GM18873 (cell line): Measurements from ENCODE around the gene ID3.
"Not testable (repeated sequence)": the region's sequence is repeated elsewhere in the genome, so short reads cannot be mapped to it uniquely, and the experiment has no call there.

Experiments
- ATAC-seq: cut with Tn5 transposase; IDR thresholded peaks from one replicate; pipeline ENCODE4 v1.9.1; 2021; ENCODE audit warnings: mild to moderate bottlenecking, moderate library complexity, moderate number of reproducible peaks; ENCODE audit not compliant: unreplicated experiment, low FRiP score

ID3 gene

DNA sequence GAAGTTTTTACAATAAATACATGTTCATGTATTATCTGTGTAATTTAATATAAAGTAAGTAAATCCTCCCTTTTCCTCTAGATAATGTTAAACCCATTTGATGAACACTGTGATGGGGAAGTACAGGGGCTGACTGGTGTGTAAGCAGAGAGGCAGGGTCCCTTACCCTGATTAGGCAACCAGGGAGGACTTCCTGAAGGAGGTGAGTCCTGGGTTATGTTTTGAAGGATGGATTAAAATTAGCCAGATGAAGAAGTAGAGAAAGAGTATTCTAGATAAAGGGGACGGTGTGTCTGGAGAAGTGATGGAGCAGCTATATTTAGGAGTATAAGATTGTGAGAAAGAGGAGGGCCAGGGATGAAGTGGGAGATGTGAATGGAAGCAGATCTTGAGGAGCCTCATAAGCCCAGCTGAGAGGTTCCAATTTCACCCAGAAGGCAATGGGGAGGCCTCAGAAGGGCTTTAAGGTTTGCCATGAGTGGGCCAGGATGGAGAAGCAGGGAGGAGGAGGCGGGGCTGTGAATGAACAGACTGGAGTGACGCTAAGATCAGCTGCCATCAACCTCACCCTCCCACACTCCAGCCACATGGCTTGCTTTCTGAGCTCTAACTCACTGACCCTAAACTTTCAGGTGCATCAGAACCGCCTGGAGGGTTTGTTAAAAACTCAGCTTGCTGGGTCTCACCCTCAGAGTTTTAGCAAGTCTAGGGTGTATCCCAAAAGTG lies 30.9 kb upstream of the ID3 start:
- ATAC-seq: no peak

DNA sequence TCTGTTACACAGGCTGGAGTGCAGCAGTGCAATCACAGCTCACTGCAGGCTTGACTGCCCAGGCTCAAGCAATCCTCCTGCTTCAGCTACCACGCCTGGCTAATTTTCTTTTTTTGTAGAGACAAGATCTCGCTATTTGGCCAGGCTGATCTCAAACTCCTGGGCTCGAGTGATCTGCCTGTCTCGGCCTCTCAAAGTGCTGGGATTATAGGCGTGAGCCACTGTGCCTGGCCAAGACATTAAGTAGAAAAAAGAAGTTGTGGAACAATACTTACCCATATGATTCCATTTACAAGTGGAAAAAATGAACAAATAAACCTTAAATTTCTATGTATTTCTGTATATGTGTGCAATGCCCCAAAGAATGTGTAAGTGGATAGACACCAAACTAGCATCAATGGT lies 30.3 kb upstream of the ID3 start:
- no peak for ATAC-seq

DNA sequence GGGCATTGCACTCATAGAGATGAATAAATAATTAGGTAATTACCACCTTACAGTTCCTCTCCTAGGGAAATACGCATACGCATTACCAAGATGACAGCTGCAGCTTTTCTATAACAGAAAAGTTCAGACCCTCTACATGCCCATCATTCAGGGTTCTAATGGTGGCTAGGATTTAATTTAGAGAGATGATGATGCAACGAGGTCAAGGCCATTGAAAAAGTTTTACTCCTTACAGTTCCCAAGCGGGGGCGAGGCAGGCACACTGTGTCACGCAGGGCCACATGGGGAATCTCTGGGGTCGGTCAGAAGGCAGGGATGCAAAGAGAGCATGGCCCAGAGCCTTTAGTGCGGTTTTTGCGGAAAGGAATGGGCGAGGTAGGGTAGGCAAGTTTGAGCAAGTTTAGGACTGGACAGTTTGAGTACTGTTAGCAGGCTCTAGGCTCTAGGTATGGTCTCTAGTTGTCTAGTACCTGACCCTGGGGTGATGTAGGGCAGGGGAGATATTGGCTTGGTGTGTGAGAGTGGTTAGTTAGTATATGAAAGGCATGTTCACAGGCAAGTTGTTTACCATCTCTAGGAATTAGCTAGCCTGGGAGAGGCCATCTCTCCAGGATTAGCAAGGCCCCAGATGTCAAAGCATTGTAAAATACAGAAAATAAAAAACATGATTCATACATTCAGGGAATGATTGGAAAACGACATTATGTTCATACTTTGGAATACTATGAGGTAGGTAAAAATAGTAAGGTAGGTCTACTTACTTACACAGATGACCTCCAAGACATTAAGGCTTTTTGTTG lies 29.6 kb upstream of the ID3 start:
- no peak for ATAC-seq

DNA sequence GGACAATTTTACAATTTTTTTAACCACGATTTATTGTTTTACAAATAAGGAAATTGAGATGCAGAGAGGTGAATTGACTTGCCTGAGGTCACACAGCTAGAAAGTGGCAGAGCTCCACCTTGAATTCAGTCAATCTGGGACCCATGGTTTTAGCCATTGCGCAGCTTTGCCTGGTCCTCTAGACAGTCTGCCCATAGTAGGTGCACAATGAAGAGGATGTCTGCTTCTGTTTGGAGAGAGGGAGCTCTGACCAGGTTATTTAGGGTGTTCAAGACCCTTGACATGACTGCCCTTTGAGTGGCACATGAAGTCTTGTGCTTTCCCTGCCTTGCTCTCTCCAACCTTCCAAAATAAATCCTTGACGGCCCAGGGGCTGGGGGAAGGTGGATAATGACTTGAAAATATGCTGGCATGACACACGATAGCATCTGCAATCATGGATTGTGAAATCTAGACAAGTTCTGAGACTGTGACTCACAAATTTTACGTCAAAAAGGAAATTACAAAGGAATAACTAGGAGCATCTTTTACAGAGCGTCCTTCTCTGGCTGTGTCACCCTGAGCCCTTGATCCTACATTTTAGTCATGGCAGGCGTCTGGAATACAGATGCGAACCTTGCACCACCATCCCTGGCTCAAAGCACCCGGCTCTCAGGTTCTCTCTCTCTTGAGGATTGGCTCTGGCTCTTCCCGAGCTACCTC lies 26.2 kb upstream of the ID3 start:
- ATAC-seq: no peak

DNA sequence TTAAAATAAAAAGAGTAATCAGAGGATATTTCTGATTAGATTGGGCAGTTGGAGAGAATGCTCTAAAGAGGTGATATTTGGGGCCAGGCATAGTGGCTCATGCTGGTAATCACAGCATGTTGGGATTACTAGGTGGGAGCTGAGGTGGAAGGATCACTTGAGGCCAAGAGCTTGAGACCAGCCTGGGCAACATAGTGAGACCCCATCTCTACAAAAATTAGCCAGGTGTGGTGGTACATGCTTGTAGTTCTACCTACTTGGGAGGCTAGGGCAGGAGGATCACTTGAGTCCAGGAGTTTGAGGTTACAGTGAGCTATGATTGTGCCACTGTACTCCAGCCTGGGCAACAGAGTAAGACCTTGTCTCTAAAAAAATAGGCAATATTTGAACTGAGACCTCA lies 24.4 kb upstream of the ID3 start:
- ATAC-seq: not testable (repeated sequence)

DNA sequence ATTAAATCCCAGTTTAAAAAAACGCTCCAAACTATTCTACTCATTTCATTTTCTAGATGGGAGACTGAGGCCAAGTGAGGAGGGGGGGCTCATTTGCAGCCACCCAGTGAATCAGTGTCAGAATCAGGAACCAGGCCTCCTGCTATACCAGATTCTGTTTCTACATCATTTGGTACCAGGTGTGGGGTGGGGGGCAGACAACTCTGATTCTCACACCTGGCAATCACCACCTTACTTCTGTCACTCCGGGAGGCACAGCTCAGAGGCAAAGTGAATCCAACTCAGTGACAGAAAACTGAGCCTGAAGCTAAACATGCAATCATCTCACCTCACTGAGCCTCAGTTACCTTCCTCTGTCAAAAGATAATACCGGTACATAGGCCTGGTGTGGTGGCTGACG lies 23.5 kb upstream of the ID3 start:
- no peak for ATAC-seq

DNA sequence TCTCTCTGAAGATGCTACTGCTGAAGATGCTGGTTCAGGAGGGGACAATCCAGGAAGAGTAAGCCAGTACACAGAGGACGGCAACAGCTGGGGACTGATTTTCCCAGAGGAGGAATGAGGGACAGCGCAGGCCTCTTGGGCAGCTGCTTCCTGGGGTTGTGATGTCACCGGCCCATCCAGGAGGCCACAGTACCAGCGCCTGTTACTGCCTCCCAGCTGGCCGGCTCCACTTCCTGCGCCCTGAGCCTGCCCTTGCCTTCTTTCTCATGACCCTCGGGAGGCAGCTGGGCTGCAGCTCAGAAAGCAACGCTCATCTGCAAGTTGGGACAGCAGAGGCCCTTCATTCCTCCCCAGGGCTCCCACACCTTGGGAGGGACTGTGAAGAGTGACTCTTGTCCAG lies 21.9 kb upstream of the ID3 start:
- no peak for ATAC-seq

DNA sequence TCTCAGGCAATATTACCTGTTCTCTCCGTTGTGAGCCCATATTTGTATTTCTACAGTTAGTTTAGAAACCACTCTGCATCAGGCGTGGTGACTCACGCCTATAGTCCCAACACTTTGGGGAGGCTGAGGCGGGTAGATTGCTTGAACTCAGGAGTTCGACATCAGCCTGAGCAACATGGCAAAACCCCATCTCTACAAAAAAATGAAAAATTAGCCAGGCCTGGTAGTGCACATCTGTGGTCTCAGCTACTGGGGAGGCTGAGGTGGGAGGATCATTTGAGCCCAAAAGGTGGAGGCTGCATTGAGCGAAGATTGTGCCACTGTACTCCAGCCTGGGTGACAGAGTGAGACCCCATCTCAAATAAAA lies 19.7 kb upstream of the ID3 start:
- no peak for ATAC-seq

DNA sequence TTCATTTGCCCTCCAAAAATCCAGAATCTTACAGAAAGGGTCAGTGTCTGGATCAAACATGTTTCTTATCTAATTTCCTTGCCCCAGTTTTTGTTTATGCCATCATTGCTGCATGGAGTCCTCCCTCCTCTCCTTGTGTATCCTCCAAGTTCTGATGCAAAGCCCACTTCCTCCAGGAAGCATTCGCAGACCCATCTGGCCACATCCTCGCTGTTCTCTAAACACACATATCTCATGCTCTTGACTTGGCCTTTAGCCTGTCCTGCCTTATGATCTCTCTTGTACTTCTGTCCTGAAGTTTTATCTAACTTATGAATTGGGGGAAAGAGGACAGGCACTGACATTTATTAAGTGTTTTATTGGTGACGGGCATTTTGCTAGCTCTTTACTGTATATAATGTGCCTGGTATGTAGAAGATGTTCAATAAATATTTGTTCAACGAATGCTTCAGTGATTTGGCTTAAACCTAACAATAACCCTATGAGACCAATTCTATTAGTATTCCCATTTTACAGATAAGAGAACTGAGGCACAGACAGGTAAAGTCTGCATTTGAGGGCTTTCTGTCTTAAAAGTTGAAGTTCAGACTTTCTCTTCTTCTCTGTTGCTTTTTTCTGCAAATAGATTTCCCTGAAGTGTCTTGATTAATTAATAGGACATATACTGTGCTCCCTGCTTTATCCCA lies 19.2 kb upstream of the ID3 start:
- no peak for ATAC-seq

DNA sequence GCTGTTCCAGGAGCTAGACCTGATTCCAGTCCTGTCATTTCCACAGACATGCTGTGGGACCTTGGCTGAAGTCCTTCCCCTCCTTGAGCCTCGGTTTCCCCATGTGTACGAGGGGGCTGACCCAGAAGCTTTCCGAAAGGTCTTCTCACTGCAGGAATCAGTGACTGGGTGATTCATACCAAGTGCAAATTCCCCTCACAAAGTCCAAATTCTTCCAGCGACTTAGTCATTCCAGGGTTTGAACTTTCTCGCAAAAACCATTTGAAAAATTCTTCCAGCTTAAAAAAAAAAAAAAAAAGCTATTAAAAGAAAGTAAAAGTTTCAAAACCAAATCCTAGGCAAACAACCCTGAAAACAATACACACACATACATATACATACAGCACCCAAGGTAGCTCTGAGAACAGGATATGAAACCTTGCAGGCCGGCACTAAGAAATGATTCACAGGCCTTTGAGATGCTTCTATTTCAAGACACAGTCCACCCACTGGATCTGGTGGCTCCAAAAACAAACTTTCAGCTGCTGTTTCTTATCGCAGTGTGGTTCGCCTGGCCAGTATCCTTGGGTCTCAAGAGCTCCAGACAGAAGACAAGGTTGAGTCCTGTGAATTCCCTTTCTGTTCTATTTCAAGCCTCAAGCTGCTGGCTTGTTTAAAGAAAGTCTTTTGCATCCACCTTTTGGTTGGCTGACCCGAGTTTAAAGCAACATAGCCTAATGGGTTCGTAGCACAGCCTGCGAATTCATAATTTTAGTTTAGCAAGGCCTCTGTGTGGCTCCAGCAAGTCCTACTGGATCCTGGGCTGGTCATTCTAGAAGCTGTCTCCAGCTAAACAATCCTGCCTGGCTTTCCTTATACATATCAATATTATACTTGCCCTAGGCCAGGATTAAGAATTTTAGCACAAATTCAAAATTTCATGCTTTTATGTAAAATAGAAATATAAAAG lies 18.0 kb upstream of the ID3 start:
- peak; percentile 62 for ATAC-seq

DNA sequence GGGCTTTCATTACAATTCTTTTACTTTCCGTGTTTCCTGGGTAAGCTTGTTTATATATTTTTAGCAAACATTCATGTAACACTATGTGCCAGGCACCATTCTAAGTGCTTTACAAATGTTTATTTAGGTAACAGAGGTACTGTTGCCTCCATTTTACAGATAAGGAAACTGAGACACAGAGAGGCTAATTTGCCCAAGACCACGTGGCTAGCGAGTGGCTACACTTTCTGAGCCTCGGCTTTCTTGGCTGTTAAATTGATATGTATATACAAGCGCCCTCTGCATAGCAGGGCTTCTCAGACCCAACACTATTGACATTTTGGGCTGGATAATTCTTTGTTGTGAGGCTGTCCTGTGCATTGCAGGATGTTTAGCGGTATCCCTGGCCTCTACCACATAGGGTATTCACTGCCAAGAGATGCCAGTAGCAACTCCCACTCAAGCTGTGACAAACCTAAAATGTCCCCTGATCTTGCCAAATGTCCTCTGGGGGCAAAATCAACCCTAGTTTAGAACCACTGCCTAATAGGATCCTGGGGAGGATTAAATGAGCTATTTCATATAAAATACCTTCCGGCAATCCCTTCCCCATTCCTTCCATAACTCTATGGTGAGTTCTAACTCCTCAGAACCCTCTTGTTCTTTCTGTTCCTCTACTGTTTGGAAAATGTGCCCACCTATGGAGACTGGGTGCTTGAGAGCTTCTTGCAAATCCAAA lies 17.2 kb upstream of the ID3 start:
- ATAC-seq: no peak

DNA sequence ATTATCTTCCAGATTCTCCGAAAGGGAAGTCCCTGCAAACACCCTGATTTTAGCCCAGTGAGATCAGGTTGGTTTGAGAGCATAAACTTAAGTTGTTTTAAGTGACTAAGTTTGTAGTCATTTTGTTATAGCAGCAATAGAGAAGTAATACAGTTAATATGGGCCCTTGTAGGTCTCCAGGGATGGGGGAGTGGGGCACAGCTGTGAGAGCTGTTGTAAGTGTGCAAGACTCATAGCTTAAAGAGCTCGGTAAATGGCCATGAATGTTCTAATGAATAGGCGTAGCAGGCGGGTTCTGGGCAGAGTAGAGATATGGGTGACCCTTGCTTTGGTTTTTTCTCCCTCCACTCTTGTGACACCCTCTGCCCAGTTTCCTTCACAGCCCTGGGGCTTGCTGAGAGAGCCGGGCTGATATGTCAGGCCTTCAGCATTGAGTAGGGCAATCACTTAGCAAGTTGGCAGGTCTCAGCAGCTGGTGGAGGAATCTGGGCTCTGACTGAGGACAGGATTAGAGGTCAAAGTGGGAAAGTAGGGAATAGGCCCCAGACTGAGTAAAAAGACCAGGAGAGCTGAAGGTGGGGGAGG lies 16.0 kb upstream of the ID3 start:
- no peak for ATAC-seq

DNA sequence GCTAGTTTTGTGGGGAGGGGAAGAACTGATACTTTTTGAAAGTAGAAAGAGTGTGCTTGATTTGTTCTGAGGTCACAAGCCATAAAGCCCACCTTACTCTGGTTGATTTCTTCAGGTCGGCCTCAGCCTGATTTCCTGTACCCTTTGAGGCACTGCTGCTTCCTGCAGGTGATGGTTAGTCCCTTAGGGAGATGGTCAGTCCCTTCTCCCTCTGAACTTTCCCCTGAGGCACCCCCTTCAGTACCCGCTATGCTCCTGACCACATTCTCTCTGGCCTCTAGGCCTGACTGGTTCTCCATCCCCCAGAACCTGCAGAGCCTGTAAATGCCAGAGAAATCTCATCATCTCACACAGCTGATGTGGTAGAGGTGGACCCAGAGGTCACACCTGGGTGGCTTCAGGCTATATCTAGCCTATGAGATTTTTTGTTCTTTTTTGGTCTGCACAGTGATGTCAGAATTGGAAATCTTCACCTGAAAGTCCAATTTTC lies 15.0 kb upstream of the ID3 start:
- no peak for ATAC-seq

DNA sequence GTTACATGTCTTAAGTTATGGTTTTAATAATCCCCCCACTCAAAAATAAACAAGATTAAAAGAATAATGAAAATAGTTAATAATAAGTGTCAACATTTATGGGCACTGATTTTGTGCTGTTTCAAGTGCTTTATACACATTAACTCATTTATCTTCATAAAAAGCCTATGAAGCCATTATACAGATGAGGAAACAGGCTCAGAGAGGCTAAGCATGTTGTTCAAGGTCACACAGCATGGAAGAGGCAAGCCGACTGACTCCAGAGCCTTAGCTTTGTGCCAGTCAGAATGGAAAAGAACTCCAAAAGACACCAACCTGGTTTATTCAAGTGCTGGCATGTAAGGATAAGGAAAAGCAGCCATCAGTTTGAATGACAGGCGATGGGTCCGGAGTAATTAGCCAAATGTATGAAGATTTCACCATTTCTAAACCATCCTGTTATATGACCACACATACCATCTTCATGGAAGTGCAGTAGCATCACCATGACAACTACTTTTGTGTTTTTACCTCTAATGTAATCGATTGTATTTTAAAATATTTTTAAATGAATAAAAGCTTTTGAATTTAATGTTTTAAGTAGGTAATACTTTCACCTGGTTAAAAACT lies 14.4 kb upstream of the ID3 start:
- no peak for ATAC-seq

DNA sequence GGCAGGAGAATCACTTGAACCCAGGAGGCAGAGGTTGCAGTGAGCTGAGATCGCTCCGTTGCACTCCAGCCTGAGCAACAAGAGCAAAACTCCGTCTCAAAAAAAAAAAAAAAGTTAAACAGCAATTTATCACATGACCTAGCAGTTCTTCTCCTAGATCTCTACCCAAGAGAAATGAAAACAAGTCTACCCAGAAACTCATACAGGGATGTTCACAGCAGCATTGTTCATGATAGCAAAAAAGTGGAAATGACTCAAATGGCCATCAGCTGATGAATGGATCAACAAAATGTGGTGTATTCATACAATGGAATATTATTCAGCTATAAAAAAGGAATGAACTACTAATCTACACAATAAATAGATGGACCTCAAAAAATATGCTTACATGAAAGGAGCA lies 12.2 kb upstream of the ID3 start:
- no peak for ATAC-seq

DNA sequence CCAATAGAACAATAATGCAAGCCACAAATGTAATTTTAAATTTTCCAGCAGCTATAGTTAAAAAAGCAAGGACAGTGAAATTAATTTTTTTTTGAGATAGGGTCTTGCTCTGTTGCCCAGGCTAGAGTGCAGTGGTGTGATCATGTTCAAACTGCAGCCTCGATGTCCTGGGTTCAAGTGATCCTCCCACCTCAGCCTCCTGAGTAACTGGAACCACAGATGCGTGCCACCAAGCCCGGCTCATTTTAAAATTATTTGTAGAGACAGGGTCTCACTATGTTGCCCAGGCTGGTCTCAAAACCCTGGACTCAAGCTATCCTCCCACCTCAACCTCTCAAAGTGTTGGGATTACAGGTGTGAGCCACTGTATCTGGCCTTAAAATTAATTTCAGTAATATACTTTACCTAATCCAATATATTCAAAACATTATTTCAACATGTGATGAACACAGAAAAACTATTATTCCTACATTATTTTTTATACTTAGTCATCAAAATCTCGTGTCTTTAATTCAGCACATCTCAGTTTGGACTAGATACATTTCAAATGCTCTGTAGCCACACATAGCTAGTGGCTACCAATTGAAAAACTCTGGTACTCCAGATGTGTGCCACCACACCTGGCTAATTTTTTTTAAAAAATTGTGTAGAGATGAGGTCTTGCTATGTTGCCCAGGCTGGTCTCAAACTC lies 10.8 kb upstream of the ID3 start:
- ATAC-seq: no peak

DNA sequence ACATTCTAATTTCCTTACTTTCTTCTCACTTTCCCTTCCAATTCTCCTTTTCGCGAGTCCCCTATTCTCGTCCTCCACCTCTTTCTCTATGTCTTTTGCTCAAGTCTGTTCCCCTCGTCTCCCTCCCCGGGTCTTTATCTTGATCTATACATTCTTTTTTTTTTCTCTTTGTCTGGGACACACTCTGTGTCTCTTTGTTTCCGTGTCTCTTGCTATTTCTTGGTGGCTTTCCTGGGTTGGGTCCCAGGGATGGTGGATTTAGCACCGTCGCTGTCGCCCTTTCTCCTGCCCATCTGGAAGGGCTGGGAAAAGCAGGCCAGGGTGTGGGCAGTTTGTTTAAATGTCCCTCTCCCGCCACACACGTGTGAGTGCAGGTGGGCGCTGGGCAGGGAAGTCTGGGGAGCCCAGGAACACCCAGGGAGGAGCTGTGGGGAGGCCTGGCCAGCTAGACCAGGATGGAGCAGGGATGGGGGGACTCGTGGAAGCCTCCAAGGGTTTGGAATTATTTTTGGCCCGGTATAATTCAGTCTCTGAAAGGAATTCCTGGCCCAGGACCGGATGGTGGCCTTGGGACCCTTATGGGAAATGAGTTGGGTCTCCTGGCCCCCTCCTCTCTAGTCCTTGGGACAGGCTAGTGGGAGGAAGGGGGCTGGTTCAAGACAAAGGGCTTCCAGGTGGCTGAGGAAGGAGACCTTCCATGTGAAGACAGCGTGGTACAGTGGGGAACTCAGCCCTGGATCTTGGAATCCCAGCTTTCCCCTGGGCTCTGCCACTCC lies 9.5 kb upstream of the ID3 start:
- no peak for ATAC-seq
